ENCODE results near the gene DOK5.

The DOK5 gene

GRCh38 chr20:54467622-54468021 is 7.8 kb upstream of the DOK5 start:
- Histone ChIP-seq H2AFZ (ENCODE audit: low read length) (no peak overlapping the region), H3K9me2 (replicated peaks; ENCODE audit: low read depth, low read length) (no peaks in the 10 kb centered on the region), H3K9me3 (ENCODE audit: insufficient read depth, low read depth, low read length) (no peaks in the 10 kb centered on the region), H3K79me2 (ENCODE audit: insufficient read depth, low read length) (no peaks in the 10 kb centered on the region), H3K4me1 (ENCODE audit: insufficient read depth, low read length, poor library complexity, severe bottlenecking) (no peaks in the 10 kb centered on the region), H3K36me3 (ENCODE audit: insufficient read depth, low read length) (no peaks in the 10 kb centered on the region), H3K27me3 (ENCODE audit: insufficient read depth, low read length, poor library complexity, severe bottlenecking) (no peaks in the 10 kb centered on the region), H3K9ac (ENCODE audit: low read depth, low read length, poor library complexity, severe bottlenecking) (no peak overlapping the region), H3F3A (ENCODE audit: low read depth) (no peaks in the 10 kb centered on the region), H4K20me1 (ENCODE audit: insufficient read depth, low read length, poor library complexity, severe bottlenecking) (no peaks in the 10 kb centered on the region), H3K4me3 (ENCODE audit: low read length, poor library complexity, severe bottlenecking) (no peak overlapping the region), H3K4me2 (ENCODE audit: low read depth, low read length, poor library complexity, severe bottlenecking) (no peak overlapping the region)
- TF ChIP-seq EZH2phosphoT487 (IDR thresholded peaks at IDR 0.05; ENCODE audit: borderline replicate concordance) (no peak), CTCF (conservative IDR thresholded peaks at IDR 0.05; ENCODE audit: low read length) (no peak)

- no peak overlapping the region for H2AFZ ChIP-seq (ENCODE audit: low read length)
- no peak overlapping the region for H3K4me2 ChIP-seq (ENCODE audit: low read depth, low read length, poor library complexity, severe bottlenecking)
- no peaks in the 10 kb centered on the region for H3F3A ChIP-seq (ENCODE audit: low read depth)
- no peaks in the 10 kb centered on the region for H3K9me3 ChIP-seq (ENCODE audit: insufficient read depth, low read depth, low read length)
- H3K79me2 ChIP-seq (ENCODE audit: insufficient read depth, low read length), result no peaks in the 10 kb centered on the region
- H3K4me1 ChIP-seq (ENCODE audit: insufficient read depth, low read length, poor library complexity, severe bottlenecking), result no peaks in the 10 kb centered on the region
- no peaks in the 10 kb centered on the region for H4K20me1 ChIP-seq (ENCODE audit: insufficient read depth, low read length, poor library complexity, severe bottlenecking)
- no peak overlapping the region for H3K4me3 ChIP-seq (ENCODE audit: low read length, poor library complexity, severe bottlenecking)
- no peak for TF ChIP-seq CTCF (conservative IDR thresholded peaks at IDR 0.05; ENCODE audit: low read length)
- TF ChIP-seq EZH2phosphoT487 (IDR thresholded peaks at IDR 0.05; ENCODE audit: borderline replicate concordance), result no peak
- no peaks in the 10 kb centered on the region for H3K27me3 ChIP-seq (ENCODE audit: insufficient read depth, low read length, poor library complexity, severe bottlenecking)
- H3K9ac ChIP-seq (ENCODE audit: low read depth, low read length, poor library complexity, severe bottlenecking), result no peak overlapping the region
- H3K36me3 ChIP-seq (ENCODE audit: insufficient read depth, low read length), result no peaks in the 10 kb centered on the region
- H3K9me2 ChIP-seq (replicated peaks; ENCODE audit: low read depth, low read length), result no peaks in the 10 kb centered on the region
Measured at GRCh38 chr20:54468082-54468481, 7.3 kb upstream of the DOK5 start.

- H3K9me3 ChIP-seq (ENCODE audit: insufficient read depth, low read depth, low read length), result no peaks in the 10 kb centered on the region
- H3K4me1 ChIP-seq (ENCODE audit: insufficient read depth, low read length, poor library complexity, severe bottlenecking), result no peaks in the 10 kb centered on the region
- H3F3A ChIP-seq (ENCODE audit: low read depth), result no peaks in the 10 kb centered on the region
- TF ChIP-seq EZH2phosphoT487 (IDR thresholded peaks at IDR 0.05; ENCODE audit: borderline replicate concordance) (no peak), CTCF (conservative IDR thresholded peaks at IDR 0.05; ENCODE audit: low read length) (no peak)
- H3K4me2 ChIP-seq (ENCODE audit: low read depth, low read length, poor library complexity, severe bottlenecking), result no peak overlapping the region
- no peaks in the 10 kb centered on the region for H3K27me3 ChIP-seq (ENCODE audit: insufficient read depth, low read length, poor library complexity, severe bottlenecking)
- no peaks in the 10 kb centered on the region for H3K36me3 ChIP-seq (ENCODE audit: insufficient read depth, low read length)
- H3K9me2 ChIP-seq (replicated peaks; ENCODE audit: low read depth, low read length), result no peaks in the 10 kb centered on the region
- H4K20me1 ChIP-seq (ENCODE audit: insufficient read depth, low read length, poor library complexity, severe bottlenecking), result no peaks in the 10 kb centered on the region
- H3K9ac ChIP-seq (ENCODE audit: low read depth, low read length, poor library complexity, severe bottlenecking), result no peak overlapping the region
- H2AFZ ChIP-seq (ENCODE audit: low read length), result no peak overlapping the region
- no peaks in the 10 kb centered on the region for H3K79me2 ChIP-seq (ENCODE audit: insufficient read depth, low read length)
- no peak overlapping the region for H3K4me3 ChIP-seq (ENCODE audit: low read length, poor library complexity, severe bottlenecking)
Measured at GRCh38 chr20:54469293-54469692, 6.1 kb upstream of the DOK5 start.

Measured in Loucy (cell line).